ENCODE data around the gene MRPL30. TPM values are rescaled to one million over a fixed set of nuclear protein-coding genes. Genes with fewer than 3 reads are reported as not detected.

Gene MRPL30
- total RNA-seq, 6 donors from 2014 or later: 9.4 to 44.5 (median 17.0) TPM

GRCh38 chr2:99198103-99198841 is 17.3 kb downstream of the MRPL30 start:
- peaks cover 0 to 5% (median 2%) of the 10 kb centered on the region in 4 donors for H3K4me1 ChIP-seq
- DNase-seq (peak in 1 of 2 donors; percentile 55), ATAC-seq (ENCODE audit: low FRiP score in 2 of 2) (no peak)
- no peaks in the 10 kb centered on the region for H3K27me3 ChIP-seq
- peaks cover 17 to 54% (median 26%) of the 10 kb centered on the region in 4 donors for H3K36me3 ChIP-seq
- peak overlapping the region in 1 of 4 donors; percentile 10 for H3K27ac ChIP-seq
- TF ChIP-seq EP300 (IDR thresholded peaks at IDR 0.05) (no peak), CTCF (IDR thresholded peaks at IDR 0.05) (no peak), POLR2AphosphoS5 (IDR thresholded peaks at IDR 0.05) (no peak), POLR2A (IDR thresholded peaks at IDR 0.05) (no peak)
- 68 to 82% methylated on average over 6 of the region's 6 CpGs for WGBS, 2 donors
- H3K4me3 ChIP-seq: no peak overlapping the region
- H3K9me3 ChIP-seq: no peaks in the 10 kb centered on the region

- Histone ChIP-seq H3K9me3 (peaks cover 0 to under 1% (median 0%) of the 10 kb centered on the region in 4 donors), H3K36me3 (peaks cover 12 to 36% (median 23%) of the 10 kb centered on the region in 4 donors), H3K4me1 (peaks cover 0 to 5% (median 2%) of the 10 kb centered on the region in 4 donors), H3K4me3 (no peak overlapping the region), H3K27ac (no peak overlapping the region), H3K27me3 (no peaks in the 10 kb centered on the region)
- DNase-seq (no peak), ATAC-seq (ENCODE audit: low FRiP score in 2 of 2) (no peak)
- no peak for TF ChIP-seq EP300 (IDR thresholded peaks at IDR 0.05)
- TF ChIP-seq POLR2AphosphoS5 (IDR thresholded peaks at IDR 0.05): no peak
- TF ChIP-seq CTCF (IDR thresholded peaks at IDR 0.05): no peak
- TF ChIP-seq POLR2A (IDR thresholded peaks at IDR 0.05): no peak
- WGBS, 2 donors: 76 to 83% methylated on average over 7 of the region's 7 CpGs
Measured at GRCh38 chr2:99200076-99200800, 19.3 kb downstream of the MRPL30 start.

GRCh38 chr2:99201959-99202678 is 21.1 kb downstream of the MRPL30 start:
- H3K27ac ChIP-seq: no peak overlapping the region
- WGBS, 2 donors: 92 to 95% methylated on average over 4 of the region's 4 CpGs
- H3K9me3 ChIP-seq: peaks cover 0 to 4% (median 0%) of the 10 kb centered on the region in 4 donors
- DNase-seq: no peak
- H3K36me3 ChIP-seq: peaks cover 0 to 17% (median 5%) of the 10 kb centered on the region in 4 donors
- TF ChIP-seq POLR2AphosphoS5 (IDR thresholded peaks at IDR 0.05) (no peak), CTCF (IDR thresholded peaks at IDR 0.05) (no peak), POLR2A (IDR thresholded peaks at IDR 0.05) (no peak), EP300 (IDR thresholded peaks at IDR 0.05) (no peak)
- no peak overlapping the region for H3K4me3 ChIP-seq
- peaks cover 0 to 5% (median 2%) of the 10 kb centered on the region in 4 donors for H3K4me1 ChIP-seq
- no peak for ATAC-seq (ENCODE audit: low FRiP score in 2 of 2)
- H3K27me3 ChIP-seq: no peaks in the 10 kb centered on the region

- TF ChIP-seq POLR2AphosphoS5 (IDR thresholded peaks at IDR 0.05): no peak
- no peak for TF ChIP-seq CTCF (IDR thresholded peaks at IDR 0.05)
- no peak for TF ChIP-seq EP300 (IDR thresholded peaks at IDR 0.05)
- no peak overlapping the region for H3K4me3 ChIP-seq
- H3K9me3 ChIP-seq: peaks cover 0 to 4% (median 0%) of the 10 kb centered on the region in 4 donors
- no peak for DNase-seq
- H3K27ac ChIP-seq: no peak overlapping the region
- H3K36me3 ChIP-seq: no peaks in the 10 kb centered on the region
- H3K27me3 ChIP-seq: no peaks in the 10 kb centered on the region
- WGBS, 2 donors: 71 to 90% methylated on average over 5 of the region's 5 CpGs
- ATAC-seq (ENCODE audit: low FRiP score in 2 of 2): no peak
- peaks cover 0 to 3% (median 0%) of the 10 kb centered on the region in 4 donors for H3K4me1 ChIP-seq
Measured at GRCh38 chr2:99205491-99205890, 24.5 kb downstream of the MRPL30 start.
